LNCaP clone FGC (cell line): ENCODE measurements around the gene ERG.

Source experiments
- DNase-seq: peaks from one replicate; pipeline ENCODE4 v3.0.0-alpha.2; 2011; ENCODE audit warnings: low read depth
- H3K4me3 ChIP-seq: 2 replicates; pipeline ENCODE4 v1.5.1; 2011; ENCODE audit warnings: mild to moderate bottlenecking, low read depth, low read length, control low read depth
- CTCF ChIP-seq: IDR thresholded peaks from 2 replicates; pipeline ENCODE4 v1.5.1; 2012; ENCODE audit warnings: mild to moderate bottlenecking; ENCODE audit not compliant: control insufficient read depth, insufficient read depth; ENCODE audit errors: extremely low read depth

Gene ERG

GRCh38 chr21:38417726-38418125 lies 80.6 kb downstream of the ERG start:
- no peak overlapping the region for H3K4me3 ChIP-seq
- no peak for TF ChIP-seq CTCF
- no peak for DNase-seq

GRCh38 chr21:38416791-38417190 lies 81.5 kb downstream of the ERG start:
- DNase-seq: no peak
- no peak overlapping the region for H3K4me3 ChIP-seq
- no peak for TF ChIP-seq CTCF

GRCh38 chr21:38413958-38414548 lies 84.2 kb downstream of the ERG start:
- TF ChIP-seq CTCF: no peak
- no peak overlapping the region for H3K4me3 ChIP-seq
- DNase-seq: no peak

GRCh38 chr21:38410466-38410865 lies 87.8 kb downstream of the ERG start:
- TF ChIP-seq CTCF: no peak
- no peak overlapping the region for H3K4me3 ChIP-seq
- DNase-seq: no peak

- DNase-seq: no peak
- H3K4me3 ChIP-seq: no peak overlapping the region
- no peak for TF ChIP-seq CTCF
These were observed 88.4 kb downstream of the ERG start for GRCh38 chr21:38409907-38410306.

GRCh38 chr21:38404177-38404576 lies 94.1 kb downstream of the ERG start:
- DNase-seq: no peak
- no peak overlapping the region for H3K4me3 ChIP-seq
- TF ChIP-seq CTCF: no peak

GRCh38 chr21:38402795-38403194 lies 95.5 kb downstream of the ERG start:
- no peak for DNase-seq
- no peak overlapping the region for H3K4me3 ChIP-seq
- TF ChIP-seq CTCF: no peak
